GM12878 (cell line): Measurements from ENCODE around the gene DNAJB2. TPM values are rescaled to one million over a fixed set of nuclear protein-coding genes. Genes with fewer than 3 reads are reported as not detected.

Experiments
- ATAC-seq: fragments of 200-7000 bp; cut with Tn5 transposase; 3 replicates; pipeline ENCODE4 v1.9.1; 2020; ENCODE audit warnings: mild to moderate bottlenecking, moderate library complexity
- BruUV-seq: library from RNA; stranded (reverse); fragments of 400-500 nt; replicated peaks from 2 replicates; lab custom pipeline; 2021; lab: Mats Ljungman, UMichigan
- CTCF ChIA-PET: fragments of 300-600 bp; sonication (Branson Sonifier 250); formaldehyde crosslinking; extraction: SDS; loops from one replicate; lab custom pipeline; 2021; ENCODE audit warnings: inconsistent platforms; lab: Yijun Ruan, JAX
- POLR2A ChIA-PET: fragments of 350-600 bp; formaldehyde crosslinking; extraction: SDS; loops from one replicate; lab custom pipeline; 2021; ENCODE audit warnings: inconsistent platforms; lab: Charles Lee
- RAD21 ChIA-PET: fragments of 300-600 bp; sonication (Branson Sonifier 250); formaldehyde crosslinking; loops from one replicate; lab custom pipeline; 2023; ENCODE audit warnings: antibody characterized with exemption; ENCODE audit not compliant: unreplicated experiment; lab: Charles Lee
- SMC1A ChIA-PET: fragments of 300-600 bp; sonication (Branson Sonifier 250); formaldehyde crosslinking; loops from one replicate; lab custom pipeline; 2023; ENCODE audit not compliant: unreplicated experiment, uncharacterized antibody; lab: Charles Lee
- DNase-seq: peaks from one replicate; pipeline ENCODE4 v3.0.0-alpha.2; 2011; ENCODE audit warnings: low read depth, low spot score
- FAIRE-seq: peaks from 3 replicates; lab custom pipeline; 2011; peaks lifted over from hg19 to GRCh38; lab: Jason Lieb, UNC
- H2AFZ ChIP-seq: 2 replicates; pipeline ENCODE4 v1.6.0; 2011; ENCODE audit warnings: low read depth, low read length, control low read depth; ENCODE audit not compliant: control insufficient read depth
- H3K27ac ChIP-seq: 2 replicates; pipeline ENCODE4 v1.5.1; 2011; ENCODE audit warnings: control low read depth; ENCODE audit not compliant: control insufficient read depth, insufficient read depth
- H3K27me3 ChIP-seq, 2 experiments: replicated peaks in 1 of 2; 2 replicates each; pipeline versions ENCODE4 v1.6.0 to v1.6.1; 2011; ENCODE audit warnings: low read length in 1 of 2; ENCODE audit not compliant: control insufficient read depth in 2 of 2, insufficient read depth in 2 of 2
- H3K36me3 ChIP-seq, 2 experiments: 2 replicates each; pipeline ENCODE4 v1.5.1; 2011; ENCODE audit warnings: low read length in 1 of 2; ENCODE audit not compliant: control insufficient read depth in 2 of 2, insufficient read depth in 2 of 2
- H3K4me1 ChIP-seq: 2 replicates; pipeline ENCODE4 v1.6.1; 2011; ENCODE audit warnings: mild to moderate bottlenecking, low read length, moderate library complexity, mixed read lengths; ENCODE audit not compliant: control insufficient read depth, insufficient read depth
- H3K4me2 ChIP-seq: 2 replicates; pipeline ENCODE4 v1.6.0; 2011; ENCODE audit warnings: control low read depth; ENCODE audit not compliant: control insufficient read depth, insufficient read depth
- H3K4me3 ChIP-seq: fragments of 200-600 bp; sonication (generic); 2 replicates; pipeline ENCODE4 v1.5.1; 2016
- H3K79me2 ChIP-seq: 2 replicates; pipeline ENCODE4 v1.6.0; 2011; ENCODE audit warnings: low read length; ENCODE audit not compliant: control insufficient read depth, insufficient read depth
- H3K9ac ChIP-seq: 2 replicates; pipeline ENCODE4 v1.8.0; 2011; ENCODE audit warnings: low read length, control low read depth, mixed read lengths; ENCODE audit not compliant: control insufficient read depth, insufficient read depth
- H3K9me3 ChIP-seq: replicated peaks from 3 replicates; pipeline ENCODE4 v1.5.1; 2011; ENCODE audit warnings: mild to moderate bottlenecking, low read length; ENCODE audit not compliant: control insufficient read depth, insufficient read depth
- H4K20me1 ChIP-seq: 2 replicates; pipeline ENCODE4 v1.6.0; 2011; ENCODE audit not compliant: control insufficient read depth, insufficient read depth
- BMI1 ChIP-seq: fragments of 450-650 bp; IDR thresholded peaks from 2 replicates; pipeline ENCODE4 v1.6.1; 2016; ENCODE audit warnings: mild to moderate bottlenecking, moderate library complexity, borderline replicate concordance
- CREB1 ChIP-seq: IDR thresholded peaks from 2 replicates; pipeline ENCODE4 v1.6.1; 2012; ENCODE audit warnings: low read depth, mild to moderate bottlenecking, inconsistent platforms
- CREM ChIP-seq: IDR thresholded peaks from 2 replicates; pipeline ENCODE4 v1.6.1; 2014; ENCODE audit warnings: antibody characterized with exemption, low read depth
- DPF2 ChIP-seq: fragments of 450-650 bp; IDR thresholded peaks from 2 replicates; pipeline ENCODE4 v1.6.1; 2017; ENCODE audit warnings: mild to moderate bottlenecking
- EED ChIP-seq: sonication (generic); IDR thresholded peaks from 2 replicates; pipeline ENCODE4 v1.6.1; 2016; ENCODE audit warnings: antibody characterized with exemption, low read depth
- IKZF2 ChIP-seq, 2 experiments: fragments of 450-650 bp; IDR thresholded peaks; 2 replicates each; pipeline ENCODE4 v1.6.1; 2017; ENCODE audit warnings: mild to moderate bottlenecking in 2 of 2, moderate library complexity in 2 of 2
- KAT2A ChIP-seq: conservative IDR thresholded peaks from 2 replicates; pipeline ENCODE4 v1.6.1; 2011; ENCODE audit warnings: low read depth, low read length; ENCODE audit not compliant: control insufficient read depth
- LARP7 ChIP-seq: fragments of 450-650 bp; IDR thresholded peaks from 2 replicates; pipeline ENCODE4 v1.6.1; 2017; ENCODE audit warnings: mild to moderate bottlenecking
- MEF2B ChIP-seq: fragments of 450-650 bp; IDR thresholded peaks from 2 replicates; pipeline ENCODE4 v1.6.1; 2018; ENCODE audit warnings: mild to moderate bottlenecking, moderate library complexity; ENCODE audit not compliant: partially characterized antibody, poor library complexity, severe bottlenecking
- MTA2 ChIP-seq: fragments of 450-650 bp; IDR thresholded peaks from 2 replicates; pipeline ENCODE4 v1.6.1; 2016; ENCODE audit warnings: low read depth, mild to moderate bottlenecking, moderate library complexity
- MTA3 ChIP-seq: IDR thresholded peaks from 2 replicates; pipeline ENCODE4 v1.6.1; 2012; ENCODE audit warnings: low read length, inconsistent platforms, borderline replicate concordance
- MXI1 ChIP-seq: fragments of 150-350 bp; IDR thresholded peaks from 2 replicates; pipeline ENCODE4 v1.6.1; 2011; ENCODE audit warnings: low read depth, mild to moderate bottlenecking, inconsistent platforms, low read length, improper control_type of control experiment
- NBN ChIP-seq: fragments of 450-650 bp; IDR thresholded peaks from 2 replicates; pipeline ENCODE4 v1.6.1; 2016
- NR2F1 ChIP-seq: fragments of 450-650 bp; conservative IDR thresholded peaks from 2 replicates; pipeline ENCODE4 v1.6.1; 2017; ENCODE audit warnings: mild to moderate bottlenecking
- PAX5 ChIP-seq: IDR thresholded peaks from 2 replicates; pipeline ENCODE4 v1.6.1; 2011; ENCODE audit warnings: low read depth, low read length, borderline replicate concordance
- POU2F2 ChIP-seq: IDR thresholded peaks from 3 replicates; pipeline ENCODE4 v1.6.1; 2011; ENCODE audit warnings: low read depth, mild to moderate bottlenecking, low read length, borderline replicate concordance
- RELA ChIP-seq: fragments of 450-650 bp; IDR thresholded peaks from 2 replicates; pipeline ENCODE4 v1.8.0; 2014; ENCODE audit warnings: borderline replicate concordance; ENCODE audit not compliant: partially characterized antibody
- SMAD1 ChIP-seq: fragments of 450-650 bp; IDR thresholded peaks from 2 replicates; pipeline ENCODE4 v1.6.1; 2018; ENCODE audit warnings: mild to moderate bottlenecking, low read depth; ENCODE audit not compliant: partially characterized antibody
- SMARCA5 ChIP-seq: fragments of 450-650 bp; IDR thresholded peaks from 2 replicates; pipeline ENCODE4 v1.6.1; 2017; ENCODE audit warnings: mild to moderate bottlenecking
- TCF12 ChIP-seq: IDR thresholded peaks from 2 replicates; pipeline ENCODE4 v1.6.1; 2011; ENCODE audit warnings: low read depth, mild to moderate bottlenecking, low read length
- YBX1 ChIP-seq: fragments of 450-650 bp; IDR thresholded peaks from 2 replicates; pipeline ENCODE4 v1.6.1; 2016; ENCODE audit warnings: antibody characterized with exemption
- YY1 ChIP-seq: IDR thresholded peaks from 2 replicates; pipeline ENCODE4 v1.6.1; 2011; ENCODE audit warnings: low read depth, mild to moderate bottlenecking, low read length
- WGBS: methylation state at CpG from one replicate; pipeline ENCODE4 v1.1.6; 2016; ENCODE audit warnings: low lambda C conversion rate; ENCODE audit not compliant: insufficient replicate concordance, insufficient coverage; ENCODE audit errors: missing lambda C conversion rate; 5-methylcytosine and 5-hydroxymethylcytosine counted together
- in situ Hi-C: fragments of 300-500 bp; cut with MboI; formaldehyde crosslinking; loops from 9 replicates; pipeline ENCODE4 v1.14.3; 2018; ENCODE audit warnings: mixed read lengths
- intact Hi-C: fragments of 100-400 bp; cut with micrococcal nuclease; formaldehyde crosslinking; loops from one replicate; pipeline ENCODE4 v1.14.2; 2022; ENCODE audit not compliant: unreplicated experiment
- polyA plus RNA-seq, 11 experiments: library from polyadenylated mRNA; depleted of rRNA in 4 of 11; unstranded in 6 of 11; stranded (reverse) in 5 of 11; fragments of >200 nt; fragmentation: Nextera tagmentation in 4 of 11; fragmentation: Illumina TruSeq in 1 of 11; extraction: Ambion mirVana in 4 of 11; extraction: Trizol in 1 of 11; gene quantifications; 1 replicate in 1 of 11; 2 replicates in 10 of 11; pipeline versions ENCODE4 v1.2.1 to v1.2.3, GENCODE V29; 2011 to 2016; ENCODE audit warnings: inconsistent platforms in 2 of 11, missing spikeins in 2 of 11, low read depth in 1 of 11
- total RNA-seq, 4 experiments: library from RNA; depleted of rRNA in 3 of 4; stranded (reverse); fragments of >200 nt in 3 of 4; fragmentation: Illumina TruSeq in 1 of 4; extraction: Trizol in 1 of 4; gene quantifications; 2 replicates each; pipeline versions ENCODE4 v1.2.1 to v1.2.3, GENCODE V29; 2013 to 2021
- TF ChIP-seq, protein P1 (sequence below): fragments of 450-650 bp; IDR thresholded peaks from 2 replicates; pipeline ENCODE4 v1.6.1; 2017; ENCODE audit warnings: borderline replicate concordance

DNAJB2 gene
- total and polyA plus RNA-seq, 10 of the 15 experiments (the other 5 are each of a cell fraction or from before 2014, with no cell fraction given), result 0.26 to 36.5 (median 12.5) TPM

GRCh38 chr2:219252900-219253752 is 26.0 kb upstream of the DNAJB2 start, which contains the start of gene TUBA4B:
TUBA4B (plus strand) TSS chr2:219253243; CDS start chr2:219253408, 165 bp downstream.
- H3K27me3 ChIP-seq, result no peaks in the 10 kb centered on the region
- peak; percentile 34 for ATAC-seq
- H3K79me2 ChIP-seq, result peaks cover 44% of the 10 kb centered on the region
- H4K20me1 ChIP-seq, result 0 out of 2 replicates have a peak, but pooled peaks cover 4% of the 10 kb centered on the region
- intact Hi-C loops (loop anchor here (1.0 to 2.0 kb wide), 4 partner anchors 24 to 76 kb away; partner anchors contain the start of genes ANKZF1, ATG9A, CNPPD1 and DNAJB2), in situ Hi-C loops (no loop called here)
- peak; percentile 23 for FAIRE-seq
- peak within 1 kb of the TSS; percentile 92 for H2AFZ ChIP-seq
- peaks cover 10 to 11% of the 10 kb centered on the region in 2 experiments for H3K36me3 ChIP-seq
- peak within 1 kb of the TSS; percentile 77 for H3K27ac ChIP-seq
- H3K4me2 ChIP-seq, result peak within 1 kb of the TSS; percentile 92
- peak within 1 kb of the TSS; percentile 86 for H3K9ac ChIP-seq
- no peaks in the 10 kb centered on the region for H3K9me3 ChIP-seq
- no peak for DNase-seq
- H3K4me3 ChIP-seq, result peak within 1 kb of the TSS; percentile 86
- ChIA-PET CTCF (interaction anchor here (0.9 to 6.1 kb wide), 8 partner anchors 8 to 83 kb away, joined by 3 to 65 read pairs (median 5); partner anchors contain the start of genes ANKZF1, ATG9A, DNAJB2 and GLB1L), SMC1A (interaction anchor here (0.6 to 8.6 kb wide), 10 partner anchors 11 to 399 kb away, joined by 3 to 98 read pairs (median 7); partner anchors contain the start of genes ANKZF1, ATG9A, CNPPD1 and DNAJB2), POLR2A (interaction anchor here (0.5 to 9.0 kb wide), 29 partner anchors 8 to 1883 kb away, joined by 3 to 160 read pairs (median 4); partner anchors contain the start of genes ABCB6, ANKZF1, ATG9A and CNPPD1), RAD21 (interaction anchor here (1.0 to 5.1 kb wide), 8 partner anchors 8 to 82 kb away, joined by 3 to 53 read pairs (median 5); partner anchors contain the start of genes ANKZF1, ATG9A, DNAJB2 and GLB1L)
- peaks cover 27% of the 10 kb centered on the region for H3K4me1 ChIP-seq
- BruUV-seq, result TSS peak; percentile 63
- WGBS, result 1% methylated on average over 49 of the region's 49 CpGs
- TF ChIP-seq RELA (no peak), MEF2B (peak; percentile 35), MTA2 (0 out of 2 replicates have a peak, but pooled peaks have one; percentile 35), TCF12 (no peak), BMI1 (no peak), IKZF2 (IDR thresholded peaks at IDR 0.05) (peak; percentile 75 to 83), YBX1 (no peak), EED (peak; percentile 90), KAT2A (no peak), CREB1 (peak; percentile 37; the same call in 1 of the 2 replicates), MTA3 (peak; percentile 53; the same call in 1 of the 2 replicates), MXI1 (peak; percentile 54; the same call in 1 of the 2 replicates), SMAD1 (no peak), CREM (peak; percentile 31; the same call in 1 of the 2 replicates), NBN (peak; percentile 55), NR2F1 (peak; percentile 84), LARP7 (no peak; the same call in 1 of the 2 replicates), POU2F2 (peak; percentile 30; the same call in 1 of the 3 replicates), PAX5 (no peak), DPF2 (peak; percentile 55; the same call in 1 of the 2 replicates), YY1 (peak; percentile 82), SMARCA5 (0 out of 2 replicates have a peak, but pooled peaks have one; percentile 16)
- TF ChIP-seq, protein P1, sequence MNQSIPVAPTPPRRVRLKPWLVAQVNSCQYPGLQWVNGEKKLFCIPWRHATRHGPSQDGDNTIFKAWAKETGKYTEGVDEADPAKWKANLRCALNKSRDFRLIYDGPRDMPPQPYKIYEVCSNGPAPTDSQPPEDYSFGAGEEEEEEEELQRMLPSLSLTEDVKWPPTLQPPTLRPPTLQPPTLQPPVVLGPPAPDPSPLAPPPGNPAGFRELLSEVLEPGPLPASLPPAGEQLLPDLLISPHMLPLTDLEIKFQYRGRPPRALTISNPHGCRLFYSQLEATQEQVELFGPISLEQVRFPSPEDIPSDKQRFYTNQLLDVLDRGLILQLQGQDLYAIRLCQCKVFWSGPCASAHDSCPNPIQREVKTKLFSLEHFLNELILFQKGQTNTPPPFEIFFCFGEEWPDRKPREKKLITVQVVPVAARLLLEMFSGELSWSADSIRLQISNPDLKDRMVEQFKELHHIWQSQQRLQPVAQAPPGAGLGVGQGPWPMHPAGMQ, result 0 out of 2 replicates have a peak, but pooled peaks have one; percentile 12
